B cell (primary cell): Measurements from ENCODE around the gene TEX13D.

Experiments
- CTCF ChIP-seq: fragments of 200-600 bp; IDR thresholded peaks from one replicate; pipeline ENCODE4 v1.8.0; 2022; ENCODE audit warnings: antibody characterized with exemption, mild to moderate bottlenecking
- EZH2 ChIP-seq: IDR thresholded peaks from 2 replicates; pipeline ENCODE4 v1.6.1; 2012; ENCODE audit warnings: borderline replicate concordance, low read depth, mild to moderate bottlenecking, moderate library complexity, low read length; ENCODE audit not compliant: insufficient read depth, poor library complexity, severe bottlenecking

GRCh38 chrX:124369722-124370121 is 37.3 kb downstream of the TEX13D start:
- TF ChIP-seq CTCF (no peak), EZH2 (no peak)
